Peyer's patch (tissue), 4 donors: ENCODE measurements around the gene FUBP3.

Source experiments
- CTCF ChIP-seq, 6 experiments: fragments of 450-650 bp in 4 of 6; fragments of 200-600 bp in 2 of 6; sonication (generic) in 1 of 6; IDR thresholded peaks; one replicate each; pipeline ENCODE4 v1.5.1; 2017 to 2019; ENCODE audit warnings: antibody characterized with exemption in 6 of 6, mild to moderate bottlenecking in 3 of 6, moderate library complexity in 1 of 6
- POLR2A ChIP-seq, 2 donors: fragments of 450-650 bp; IDR thresholded peaks; one replicate each; pipeline ENCODE4 v1.5.1; 2017; ENCODE audit warnings: antibody characterized with exemption in 2 of 2, mild to moderate bottlenecking in 2 of 2, moderate library complexity in 2 of 2

- TF ChIP-seq POLR2A (IDR thresholded peaks at IDR 0.05) (no peak), CTCF (IDR thresholded peaks at IDR 0.05) (peak in 1 of 6 experiments; percentile 3)
Measured at GRCh38 chr9:130680836-130681768, 101.7 kb downstream of the FUBP3 start.
